Choroid plexus epithelial cell (primary cell): ENCODE results near the gene CPA4.

Experiments
- DNase-seq: peaks from one replicate; pipeline ENCODE4 v3.0.0-alpha.2; 2010; ENCODE audit warnings: low read depth
- H3K4me3 ChIP-seq: 2 replicates; pipeline ENCODE4 v1.5.1; 2011; ENCODE audit warnings: low read depth, mild to moderate bottlenecking, control low read depth, low read length, moderate library complexity
- TF ChIP-seq, protein P1 (sequence below): conservative IDR thresholded peaks from 2 replicates; pipeline ENCODE4 v1.5.1; 2011; ENCODE audit warnings: low read depth, mild to moderate bottlenecking, control low read depth, inconsistent platforms, low read length, moderate library complexity

CPA4 gene

DNA sequence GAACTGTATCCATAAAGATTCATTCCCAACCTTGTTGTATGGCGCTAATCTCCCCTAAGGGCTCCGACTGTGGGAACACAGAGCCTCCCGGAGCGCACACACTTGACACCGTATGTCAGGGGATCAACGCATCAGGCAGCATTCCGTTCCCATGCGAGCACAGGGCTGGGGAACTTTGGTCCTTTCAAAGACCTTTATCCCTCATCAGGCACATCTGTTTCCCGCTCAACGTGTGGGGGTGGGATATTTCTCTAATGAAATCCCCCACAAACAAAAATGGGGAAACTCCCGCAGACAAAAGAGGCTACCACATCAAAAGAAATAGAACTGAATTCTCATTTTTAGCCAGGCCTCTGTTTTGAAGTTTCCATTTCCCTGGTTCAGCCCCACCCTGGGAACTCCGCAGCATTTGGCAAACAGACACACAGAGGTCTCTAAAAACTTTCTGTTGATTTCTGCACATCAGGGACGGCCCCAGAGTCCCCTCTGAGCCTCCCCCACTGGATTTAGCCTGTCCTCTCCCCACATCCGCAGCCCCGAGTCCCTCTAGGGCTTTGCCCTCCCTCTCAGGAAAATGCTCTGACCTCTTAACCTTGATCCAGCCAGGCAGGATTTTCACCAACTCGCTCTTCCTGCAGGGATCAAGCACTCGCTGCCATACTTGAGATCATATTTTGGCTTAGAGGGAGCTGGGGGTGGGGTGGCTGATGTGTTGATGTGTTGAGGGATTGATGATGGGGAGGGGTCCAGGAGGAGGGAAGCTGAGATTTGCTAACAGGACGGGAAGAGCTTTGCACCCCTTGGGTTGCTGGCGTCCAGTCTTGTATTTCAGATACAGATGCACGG, 58.2 kb downstream of the CPA4 start:
- TF ChIP-seq, protein P1, sequence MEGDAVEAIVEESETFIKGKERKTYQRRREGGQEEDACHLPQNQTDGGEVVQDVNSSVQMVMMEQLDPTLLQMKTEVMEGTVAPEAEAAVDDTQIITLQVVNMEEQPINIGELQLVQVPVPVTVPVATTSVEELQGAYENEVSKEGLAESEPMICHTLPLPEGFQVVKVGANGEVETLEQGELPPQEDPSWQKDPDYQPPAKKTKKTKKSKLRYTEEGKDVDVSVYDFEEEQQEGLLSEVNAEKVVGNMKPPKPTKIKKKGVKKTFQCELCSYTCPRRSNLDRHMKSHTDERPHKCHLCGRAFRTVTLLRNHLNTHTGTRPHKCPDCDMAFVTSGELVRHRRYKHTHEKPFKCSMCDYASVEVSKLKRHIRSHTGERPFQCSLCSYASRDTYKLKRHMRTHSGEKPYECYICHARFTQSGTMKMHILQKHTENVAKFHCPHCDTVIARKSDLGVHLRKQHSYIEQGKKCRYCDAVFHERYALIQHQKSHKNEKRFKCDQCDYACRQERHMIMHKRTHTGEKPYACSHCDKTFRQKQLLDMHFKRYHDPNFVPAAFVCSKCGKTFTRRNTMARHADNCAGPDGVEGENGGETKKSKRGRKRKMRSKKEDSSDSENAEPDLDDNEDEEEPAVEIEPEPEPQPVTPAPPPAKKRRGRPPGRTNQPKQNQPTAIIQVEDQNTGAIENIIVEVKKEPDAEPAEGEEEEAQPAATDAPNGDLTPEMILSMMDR: no peak
- DNase-seq: peak; percentile 57
- H3K4me3 ChIP-seq: no peak overlapping the region

DNA sequence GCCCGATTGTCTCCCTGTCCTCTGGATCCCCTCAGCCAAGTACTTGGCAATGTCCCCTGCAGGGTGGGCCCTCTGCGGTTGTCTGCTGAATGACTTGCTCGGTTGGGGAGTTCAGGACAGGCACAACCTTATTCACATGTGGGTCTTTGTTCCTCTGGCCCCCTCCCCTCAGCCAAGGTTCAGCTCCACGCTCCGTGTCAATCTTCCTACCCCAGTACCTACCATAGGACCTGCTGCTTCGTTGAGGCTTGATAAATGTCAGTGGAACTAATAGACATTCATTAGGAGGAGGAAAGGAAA, 58.8 kb downstream of the CPA4 start:
- DNase-seq: no peak
- TF ChIP-seq, protein P1: no peak
- no peak overlapping the region for H3K4me3 ChIP-seq

DNA sequence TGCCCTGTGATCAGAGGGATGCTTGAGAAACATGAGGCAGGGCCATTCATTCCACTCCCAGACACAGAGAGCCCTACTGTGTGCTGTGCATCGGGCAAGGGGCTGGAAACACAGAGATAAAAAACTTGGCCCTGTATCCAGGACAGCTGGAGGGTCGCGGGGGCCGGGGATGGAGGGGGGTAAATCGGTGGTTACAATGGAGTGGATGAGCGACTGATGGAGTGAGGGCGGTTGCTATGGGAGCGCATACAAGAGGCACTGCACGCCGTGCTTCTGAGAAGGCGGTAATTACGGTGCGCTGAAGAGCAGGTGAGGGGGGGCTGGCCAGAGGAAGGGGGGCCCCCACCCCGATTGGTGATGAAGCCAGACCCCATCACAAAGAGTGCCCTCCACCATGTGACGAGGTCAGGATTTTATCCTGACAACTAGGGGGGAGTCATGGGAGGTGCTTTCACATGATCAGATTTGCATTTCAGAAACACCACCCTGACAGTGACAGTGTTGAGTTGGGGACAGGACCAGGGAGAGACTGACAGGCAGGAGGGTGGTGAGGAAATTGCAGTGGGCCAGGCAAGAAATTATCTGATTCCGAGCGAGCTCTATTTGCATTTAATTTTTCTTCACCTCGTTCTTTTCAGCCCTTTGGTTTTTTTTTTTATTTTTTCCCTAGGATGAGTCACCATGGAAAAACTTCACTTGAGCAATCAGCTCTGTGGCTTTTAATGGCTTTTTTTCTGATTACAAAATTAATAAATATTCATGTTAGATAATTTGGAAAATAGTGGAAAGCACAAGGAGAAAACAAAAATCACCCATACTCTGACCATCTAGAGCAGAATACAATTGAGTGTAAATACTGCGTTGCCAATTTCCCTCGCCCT, 59.5 kb downstream of the CPA4 start:
- no peak overlapping the region for H3K4me3 ChIP-seq
- TF ChIP-seq, protein P1: no peak
- DNase-seq: peak; percentile 78

DNA sequence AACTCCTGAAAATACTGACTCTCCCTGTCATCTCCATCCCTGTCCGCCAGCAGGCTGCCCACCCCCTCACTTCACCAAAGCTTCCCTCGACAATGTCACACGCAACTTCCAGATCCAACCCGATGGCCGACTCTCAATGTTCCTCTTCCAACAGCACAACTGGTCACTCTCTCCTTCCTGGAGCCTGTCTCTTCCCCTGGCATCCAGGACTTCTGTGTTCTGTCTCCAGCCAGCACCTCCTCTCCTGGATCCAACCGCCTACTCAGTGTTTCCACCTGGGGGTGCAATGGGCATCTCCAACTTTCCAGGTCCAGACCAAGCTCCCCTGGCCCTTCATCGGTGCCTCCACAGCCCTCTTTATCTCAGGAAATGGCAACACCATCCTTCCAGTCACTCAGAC, 60.2 kb downstream of the CPA4 start:
- no peak for DNase-seq
- no peak overlapping the region for H3K4me3 ChIP-seq
- TF ChIP-seq, protein P1: no peak

DNA sequence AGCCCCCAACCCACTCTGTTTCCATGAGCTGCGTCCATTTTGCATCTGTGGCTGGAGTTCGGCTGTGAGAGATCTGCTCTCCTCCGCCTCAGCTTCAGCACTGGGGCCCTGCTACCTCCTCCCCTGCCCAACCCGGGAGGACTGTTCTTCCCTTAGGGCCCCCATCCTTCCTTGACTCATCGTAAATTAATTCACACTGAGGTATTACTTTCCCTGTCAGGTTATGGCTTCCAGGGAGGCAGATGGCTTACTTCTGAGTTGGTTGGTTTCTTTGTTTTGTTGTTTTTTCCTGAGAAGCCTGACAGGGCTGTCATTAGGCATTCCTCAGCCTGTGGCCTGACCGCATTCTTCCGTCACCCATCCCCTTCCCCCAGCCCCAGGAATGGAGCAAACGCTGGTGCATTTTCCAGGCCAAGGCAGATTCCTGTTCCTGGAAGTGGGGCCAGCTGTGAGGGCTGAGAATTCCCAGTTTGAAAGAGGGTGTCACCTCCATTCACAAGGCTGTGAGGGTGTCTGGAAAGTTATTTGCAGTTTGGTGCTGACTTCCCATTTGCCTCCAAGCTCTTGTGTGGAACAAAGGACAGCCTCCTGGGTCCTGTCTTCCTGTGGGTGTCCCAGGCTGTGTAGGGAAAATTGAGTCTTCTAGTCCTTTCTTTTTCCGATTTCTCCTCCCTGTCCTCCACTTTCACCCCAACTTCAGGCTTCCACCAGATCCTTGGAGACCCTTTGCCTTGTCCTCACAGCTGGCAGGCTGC, 63.3 kb downstream of the CPA4 start:
- H3K4me3 ChIP-seq: no peak overlapping the region
- TF ChIP-seq, protein P1: no peak
- DNase-seq: peak; percentile 97

DNA sequence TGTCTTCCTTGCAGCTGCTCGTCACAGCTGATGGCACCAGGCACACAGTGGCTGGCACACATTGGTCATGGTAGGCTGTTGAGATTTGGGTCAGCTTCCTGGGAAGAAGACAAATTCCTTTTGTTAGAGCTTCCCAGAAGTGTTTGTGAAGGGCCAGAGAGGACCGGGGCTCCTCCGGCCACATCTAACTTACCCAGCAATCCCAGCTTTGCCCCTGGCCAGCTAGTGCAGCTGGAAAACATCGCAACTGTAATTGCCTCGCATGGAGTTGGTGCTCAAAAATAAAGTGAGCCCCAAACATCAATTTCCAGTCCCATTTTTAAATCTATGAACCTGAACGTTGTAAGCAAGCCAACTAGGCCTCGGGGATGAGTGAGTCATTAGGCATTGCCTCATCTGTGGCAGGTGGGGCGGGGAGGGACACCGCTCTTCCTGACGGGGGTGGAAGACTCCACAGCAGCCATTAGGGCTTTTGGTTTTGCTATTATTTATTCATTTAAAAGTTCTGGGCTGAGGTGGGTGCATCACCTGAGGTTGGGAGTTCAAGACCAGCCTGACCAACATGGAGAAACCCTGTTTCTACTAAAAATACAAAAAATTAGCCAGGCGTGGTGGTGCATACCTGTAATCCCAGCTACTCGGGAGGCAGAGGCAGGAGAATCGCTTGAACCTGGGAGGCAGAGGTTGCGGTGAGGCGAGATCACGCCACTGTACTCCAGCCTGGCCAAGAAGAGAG, 64.1 kb downstream of the CPA4 start:
- no peak overlapping the region for H3K4me3 ChIP-seq
- peak; percentile 95 for DNase-seq
- TF ChIP-seq, protein P1: peak; percentile 18
